H9 (cell line): ENCODE results near the gene GPATCH1. TPM values are rescaled to one million over a fixed set of nuclear protein-coding genes. Genes with fewer than 3 reads are reported as not detected.

Experiments used
- DNase-seq: peaks from one replicate; pipeline ENCODE4 v3.0.0-alpha.2; 2017
- H2AFZ ChIP-seq: one replicate; pipeline ENCODE4 v1.6.1; 2013; ENCODE audit warnings: mild to moderate bottlenecking, low read length, control low read depth, moderate library complexity
- H2AK5ac ChIP-seq: 2 replicates; pipeline ENCODE4 v1.6.1; 2013; ENCODE audit warnings: low read length, control low read depth, mixed read lengths; ENCODE audit not compliant: insufficient read length
- H2BK120ac ChIP-seq: one replicate; pipeline ENCODE4 v1.6.1; 2013; ENCODE audit warnings: low read depth, mild to moderate bottlenecking, low read length, control low read depth, inconsistent platforms; ENCODE audit not compliant: poor library complexity, severe bottlenecking
- H2BK12ac ChIP-seq: 2 replicates; pipeline ENCODE4 v1.6.1; 2013; ENCODE audit warnings: low read length, control low read depth, mixed read lengths, low read depth; ENCODE audit not compliant: insufficient read length
- H2BK15ac ChIP-seq: 2 replicates; pipeline ENCODE4 v1.6.1; 2013; ENCODE audit warnings: low read depth, low read length, control low read depth
- H2BK20ac ChIP-seq: one replicate; pipeline ENCODE4 v1.6.1; 2013; ENCODE audit warnings: low read depth, mild to moderate bottlenecking, low read length, control low read depth, inconsistent platforms; ENCODE audit not compliant: poor library complexity, severe bottlenecking
- H2BK5ac ChIP-seq: 2 replicates; pipeline ENCODE4 v1.6.1; 2013; ENCODE audit warnings: low read length, control low read depth, mixed read lengths; ENCODE audit not compliant: insufficient read length
- H3K14ac ChIP-seq: 2 replicates; pipeline ENCODE4 v1.6.1; 2013; ENCODE audit warnings: low read length, control low read depth; ENCODE audit not compliant: insufficient read depth
- H3K18ac ChIP-seq: 2 replicates; pipeline ENCODE4 v1.6.1; 2013; ENCODE audit warnings: low read depth, mild to moderate bottlenecking, mixed read lengths, low read length, control low read depth; ENCODE audit not compliant: insufficient read length
- H3K23ac ChIP-seq: 2 replicates; pipeline ENCODE4 v1.6.1; 2013; ENCODE audit warnings: low read length, control low read depth, mixed read lengths, low read depth; ENCODE audit not compliant: insufficient read length
- H3K23me2 ChIP-seq: 2 replicates; pipeline ENCODE4 v1.6.1; 2013; ENCODE audit warnings: low read depth, mild to moderate bottlenecking, mixed read lengths, low read length, control low read depth; ENCODE audit not compliant: insufficient read length, poor library complexity, severe bottlenecking
- H3K27ac ChIP-seq: 2 replicates; pipeline ENCODE4 v1.5.1; 2013; ENCODE audit warnings: low read length, control low read depth, mixed read lengths, low read depth; ENCODE audit not compliant: insufficient read length
- H3K27me3 ChIP-seq: 2 replicates; pipeline ENCODE4 v1.6.1; 2013; ENCODE audit warnings: low read length, control low read depth, inconsistent platforms; ENCODE audit not compliant: insufficient read depth
- H3K4ac ChIP-seq: 2 replicates; pipeline ENCODE4 v1.6.1; 2013; ENCODE audit warnings: low read depth, mild to moderate bottlenecking, control low read depth, inconsistent platforms, low read length, moderate library complexity
- H3K4me1 ChIP-seq: 2 replicates; pipeline ENCODE4 v1.6.1; 2013; ENCODE audit warnings: low read length, control low read depth, inconsistent platforms; ENCODE audit not compliant: insufficient read depth
- H3K4me2 ChIP-seq: 2 replicates; pipeline ENCODE4 v1.6.1; 2013; ENCODE audit warnings: low read length, control low read depth, mixed read lengths; ENCODE audit not compliant: insufficient read length, insufficient read depth
- H3K56ac ChIP-seq: 2 replicates; pipeline ENCODE4 v1.6.1; 2013; ENCODE audit warnings: low read depth, mild to moderate bottlenecking, mixed read lengths, low read length, control low read depth; ENCODE audit not compliant: insufficient read length
- H3K79me1 ChIP-seq: 2 replicates; pipeline ENCODE4 v1.6.1; 2013; ENCODE audit warnings: low read depth, mild to moderate bottlenecking, moderate library complexity, low read length, control low read depth, inconsistent platforms; ENCODE audit not compliant: insufficient read depth, poor library complexity, severe bottlenecking
- H3K79me2 ChIP-seq: 2 replicates; pipeline ENCODE4 v1.6.1; 2013; ENCODE audit warnings: low read length, control low read depth, inconsistent platforms; ENCODE audit not compliant: insufficient read depth
- H3K9ac ChIP-seq: 2 replicates; pipeline ENCODE4 v1.6.1; 2013; ENCODE audit warnings: low read length, control low read depth, mixed read lengths; ENCODE audit not compliant: insufficient read length; ENCODE audit errors: extremely low read depth
- H3K9me3 ChIP-seq: one replicate; pipeline ENCODE4 v1.6.1; 2013; ENCODE audit warnings: low read depth, low read length, inconsistent platforms; ENCODE audit not compliant: control insufficient read depth
- H3T11ph ChIP-seq: one replicate; pipeline ENCODE4 v1.6.1; 2013; ENCODE audit warnings: mild to moderate bottlenecking, low read length, control low read depth, inconsistent platforms
- H4K20me1 ChIP-seq: one replicate; pipeline ENCODE4 v1.6.1; 2013; ENCODE audit not compliant: control insufficient read depth, insufficient read length, insufficient read depth
- H4K5ac ChIP-seq: 2 replicates; pipeline ENCODE4 v1.6.1; 2013; ENCODE audit warnings: low read depth, mild to moderate bottlenecking, mixed read lengths, low read length, control low read depth; ENCODE audit not compliant: insufficient read length
- H4K8ac ChIP-seq: replicated peaks from 2 replicates; pipeline ENCODE4 v1.6.1; 2013; ENCODE audit warnings: low read length, control low read depth, mixed read lengths, low read depth; ENCODE audit not compliant: insufficient read length
- H4K91ac ChIP-seq: 2 replicates; pipeline ENCODE4 v1.6.1; 2013; ENCODE audit warnings: low read depth, mild to moderate bottlenecking, moderate library complexity, mixed read lengths, low read length, control low read depth; ENCODE audit not compliant: insufficient read length
- H3K27ac Mint-ChIP-seq, 3 experiments: 2 replicates in 2 of 3; 3 replicates in 1 of 3; pipeline ENCODE4 v1.8.0; 2020 to 2021; ENCODE audit warnings: mixed read lengths in 3 of 3, mild to moderate bottlenecking in 1 of 3, moderate library complexity in 1 of 3
- H3K27me3 Mint-ChIP-seq: 2 replicates; pipeline ENCODE4 v1.8.0; 2021; ENCODE audit warnings: low read depth, mild to moderate bottlenecking, moderate library complexity, mixed read lengths
- H3K36me3 Mint-ChIP-seq, 3 experiments: 2 replicates in 2 of 3; 3 replicates in 1 of 3; pipeline ENCODE4 v1.8.0; 2020 to 2021; ENCODE audit warnings: low read depth in 3 of 3, mixed read lengths in 3 of 3; ENCODE audit not compliant: insufficient read depth in 1 of 3
- H3K4me1 Mint-ChIP-seq, 2 experiments: 2 replicates each; pipeline ENCODE4 v1.8.0; 2020; ENCODE audit warnings: mixed read lengths in 2 of 2
- H3K4me3 Mint-ChIP-seq, 2 experiments: 2 replicates in 1 of 2; 3 replicates in 1 of 2; pipeline ENCODE4 v1.8.0; 2020 to 2021; ENCODE audit warnings: mild to moderate bottlenecking in 2 of 2, mixed read lengths in 2 of 2, moderate library complexity in 1 of 2
- H3K9me3 Mint-ChIP-seq, 2 experiments: 2 replicates in 1 of 2; 3 replicates in 1 of 2; pipeline ENCODE4 v1.8.0; 2020; ENCODE audit warnings: mild to moderate bottlenecking in 2 of 2, mixed read lengths in 2 of 2, moderate library complexity in 1 of 2
- WGBS: extraction: QIAGEN DNeasy Blood & Tissue Kit; methylation state at CpG from one replicate; pipeline ENCODE4 v1.1.7; 2013; ENCODE audit warnings: missing lambda C conversion rate, low lambda C conversion rate, mixed read lengths; ENCODE audit not compliant: insufficient read length; ENCODE audit errors: extremely low coverage; 5-methylcytosine and 5-hydroxymethylcytosine counted together
- total RNA-seq: library from RNA; stranded (reverse); gene quantifications from 2 replicates; pipeline ENCODE4 v1.2.1, GENCODE V29; 2021
- TF ChIP-seq, protein P1 (sequence below): fragments of 200-600 bp; sonication (generic); conservative IDR thresholded peaks from 3 replicates; pipeline ENCODE4 v1.8.0; 2021; ENCODE audit warnings: antibody characterized with exemption, mild to moderate bottlenecking

Gene GPATCH1
- total RNA-seq, 1 experiment from 2014 or later: 11.7 TPM

DNA sequence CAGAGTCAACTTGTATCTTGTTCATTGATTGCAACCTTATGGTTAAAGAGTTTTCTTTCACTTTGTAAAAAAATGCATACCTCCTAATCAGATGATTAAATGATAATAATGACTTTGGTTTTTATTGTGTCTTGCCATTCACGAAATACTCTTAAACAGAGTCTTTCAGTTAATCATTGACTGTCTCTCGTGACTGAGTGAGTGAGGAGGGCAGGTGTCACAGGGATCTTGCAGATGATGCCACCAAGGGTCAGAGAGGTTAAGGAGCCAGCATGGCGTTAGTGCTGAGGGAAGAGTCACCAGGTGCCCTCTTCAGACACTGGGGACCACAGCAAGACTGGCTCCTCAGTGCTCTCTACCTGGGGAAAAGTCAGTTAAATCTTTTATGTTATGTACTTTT, 8.0 kb downstream of the GPATCH1 start:
- Histone ChIP-seq H2BK12ac (no peak overlapping the region), H4K20me1 (no peaks in the 10 kb centered on the region), H2BK5ac (no peak overlapping the region), H3K79me1 (no peaks in the 10 kb centered on the region), H3K18ac (no peak overlapping the region), H3K23ac (no peak overlapping the region), H3K23me2 (no peaks in the 10 kb centered on the region), H3K56ac (no peak overlapping the region), H4K91ac (no peak overlapping the region), H2BK120ac (no peak overlapping the region), H3K27me3 (no peaks in the 10 kb centered on the region), H2AK5ac (no peak overlapping the region), H2AFZ (no peak overlapping the region), H3K14ac (no peak overlapping the region), H3T11ph (no peak overlapping the region), H2BK15ac (no peak overlapping the region), H3K79me2 (no peaks in the 10 kb centered on the region), H3K4me2 (no peak overlapping the region), H4K8ac (no peak overlapping the region), H3K4ac (no peak overlapping the region), H2BK20ac (no peak overlapping the region), H4K5ac (no peak overlapping the region), H3K9me3 (no peaks in the 10 kb centered on the region), H3K4me1 (no peaks in the 10 kb centered on the region), H3K9ac (no peak overlapping the region), H3K27ac (no peak overlapping the region)
- TF ChIP-seq, protein P1, sequence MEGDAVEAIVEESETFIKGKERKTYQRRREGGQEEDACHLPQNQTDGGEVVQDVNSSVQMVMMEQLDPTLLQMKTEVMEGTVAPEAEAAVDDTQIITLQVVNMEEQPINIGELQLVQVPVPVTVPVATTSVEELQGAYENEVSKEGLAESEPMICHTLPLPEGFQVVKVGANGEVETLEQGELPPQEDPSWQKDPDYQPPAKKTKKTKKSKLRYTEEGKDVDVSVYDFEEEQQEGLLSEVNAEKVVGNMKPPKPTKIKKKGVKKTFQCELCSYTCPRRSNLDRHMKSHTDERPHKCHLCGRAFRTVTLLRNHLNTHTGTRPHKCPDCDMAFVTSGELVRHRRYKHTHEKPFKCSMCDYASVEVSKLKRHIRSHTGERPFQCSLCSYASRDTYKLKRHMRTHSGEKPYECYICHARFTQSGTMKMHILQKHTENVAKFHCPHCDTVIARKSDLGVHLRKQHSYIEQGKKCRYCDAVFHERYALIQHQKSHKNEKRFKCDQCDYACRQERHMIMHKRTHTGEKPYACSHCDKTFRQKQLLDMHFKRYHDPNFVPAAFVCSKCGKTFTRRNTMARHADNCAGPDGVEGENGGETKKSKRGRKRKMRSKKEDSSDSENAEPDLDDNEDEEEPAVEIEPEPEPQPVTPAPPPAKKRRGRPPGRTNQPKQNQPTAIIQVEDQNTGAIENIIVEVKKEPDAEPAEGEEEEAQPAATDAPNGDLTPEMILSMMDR: no peak
- WGBS: no CpG with 5 or more reads among the region's 3 CpGs
- H3K4me1 Mint-ChIP-seq: peaks cover 6% of the 10 kb centered on the region in 2 experiments; a peak in 3 of 4 replicates
- H3K36me3 Mint-ChIP-seq: peaks cover 4 to 45% (median 35%) of the 10 kb centered on the region in 3 experiments; a peak in 6 of 7 replicates
- H3K4me3 Mint-ChIP-seq: no peak overlapping the region
- H3K27ac Mint-ChIP-seq: no peak overlapping the region
- no peaks in the 10 kb centered on the region for H3K9me3 Mint-ChIP-seq
- no peaks in the 10 kb centered on the region for H3K27me3 Mint-ChIP-seq
- DNase-seq: no peak
